Hepatic stellate cell (primary cell): ENCODE measurements around the gene MAP3K8.
"Not testable (repeated sequence)": the region's sequence is repeated elsewhere in the genome, so short reads cannot be mapped to it uniquely, and the experiment has no call there.

Source experiments
- DNase-seq: peaks from one replicate; pipeline ENCODE4 v3.0.0; 2011; ENCODE audit warnings: low spot score

Gene MAP3K8

DNA sequence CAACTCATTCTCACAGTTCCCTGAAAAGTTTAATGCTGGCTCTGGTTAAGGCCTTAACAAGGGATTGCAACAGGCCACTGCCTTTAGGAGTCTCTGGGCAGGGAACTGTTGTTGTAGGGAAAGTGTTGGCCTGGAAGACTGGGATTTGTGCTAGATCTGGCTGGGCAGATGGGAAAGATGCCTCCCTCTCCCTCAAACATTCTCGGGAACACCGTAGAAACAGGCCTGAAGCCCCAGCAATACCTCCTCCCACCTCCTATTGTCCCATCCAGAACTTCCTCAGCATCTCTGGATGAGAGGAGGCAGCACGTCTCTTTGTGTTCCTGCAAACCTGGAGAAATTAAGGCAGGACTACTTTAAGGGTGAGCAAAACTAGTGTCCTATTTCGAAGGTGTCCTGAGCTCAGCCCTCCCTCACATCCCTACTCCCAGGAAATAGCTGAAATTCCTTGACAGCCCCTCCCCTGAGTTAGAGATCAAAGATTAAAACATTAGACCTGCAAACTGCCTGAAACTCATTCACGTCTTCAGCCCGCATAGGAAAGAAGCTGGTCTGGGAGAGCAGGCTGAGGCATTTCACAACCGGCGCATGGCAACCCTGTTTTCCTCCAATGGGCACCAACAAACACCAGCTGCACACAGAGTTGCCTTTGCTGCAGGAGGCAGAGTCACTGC, 10.9 kb upstream of the MAP3K8 start:
- DNase-seq: peak; percentile 75

DNA sequence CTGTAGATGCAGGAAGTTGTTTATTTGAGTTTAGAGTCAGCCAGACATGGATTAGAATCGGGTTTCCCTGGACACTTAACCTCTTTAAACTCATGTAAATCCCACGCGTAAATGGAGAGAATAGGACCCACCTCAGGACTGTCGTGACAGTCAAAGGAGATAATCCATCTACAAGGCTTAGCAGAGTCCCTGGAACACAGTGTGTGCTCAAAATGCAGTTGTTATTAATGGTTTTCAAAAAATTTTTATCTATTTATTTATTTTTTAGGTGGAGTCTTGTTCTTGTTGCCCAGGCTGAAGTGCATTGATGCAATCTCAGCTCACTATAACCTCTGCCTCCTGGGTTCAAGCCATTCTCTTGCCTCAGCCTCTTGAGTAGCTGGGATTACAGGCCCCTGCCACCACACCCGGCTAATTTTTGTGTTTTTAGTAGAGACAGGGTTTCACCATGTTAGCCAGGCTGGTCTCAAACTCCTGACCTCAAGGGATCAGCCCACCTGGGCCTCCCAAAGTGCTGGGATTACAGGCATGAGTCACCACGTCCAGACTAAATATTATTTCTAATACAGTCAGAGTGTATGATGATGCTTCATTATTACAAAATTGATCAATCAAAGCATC, 10.2 kb upstream of the MAP3K8 start:
- not testable (repeated sequence) for DNase-seq

DNA sequence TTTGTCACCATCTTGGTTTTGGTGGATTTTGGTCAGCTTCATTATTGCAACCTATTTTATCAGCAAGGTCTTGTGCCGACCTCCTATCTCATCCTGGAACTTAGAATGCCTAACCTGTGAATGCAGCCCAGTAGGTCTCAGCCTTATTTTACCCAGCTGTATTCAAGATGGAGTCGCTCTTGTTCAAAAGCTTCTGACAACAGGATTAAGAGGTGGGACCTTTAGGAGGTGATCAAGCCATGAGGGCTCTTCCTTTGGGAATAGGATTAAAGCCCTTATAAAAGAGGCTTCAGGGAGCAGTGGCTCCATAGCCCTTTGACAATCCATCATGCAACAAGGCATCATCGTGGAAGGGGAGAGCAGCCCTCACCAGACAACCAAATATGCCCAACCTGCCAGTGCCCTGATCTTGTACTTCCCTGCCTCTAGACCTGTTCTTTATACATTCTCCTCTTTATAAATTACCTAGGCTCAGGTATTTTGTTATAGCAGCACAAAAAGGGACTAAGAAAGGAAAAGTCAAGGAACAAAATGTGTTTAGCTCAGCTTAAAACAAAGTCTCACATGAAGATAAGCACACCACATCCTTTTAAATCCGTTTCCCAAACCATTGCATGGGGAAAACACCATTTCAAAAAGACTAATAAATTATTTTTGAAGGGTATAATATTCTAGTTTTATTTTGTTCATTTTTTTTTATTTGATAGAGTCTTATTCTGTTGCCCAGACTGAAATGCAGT, 8.5 kb upstream of the MAP3K8 start:
- DNase-seq: no peak

DNA sequence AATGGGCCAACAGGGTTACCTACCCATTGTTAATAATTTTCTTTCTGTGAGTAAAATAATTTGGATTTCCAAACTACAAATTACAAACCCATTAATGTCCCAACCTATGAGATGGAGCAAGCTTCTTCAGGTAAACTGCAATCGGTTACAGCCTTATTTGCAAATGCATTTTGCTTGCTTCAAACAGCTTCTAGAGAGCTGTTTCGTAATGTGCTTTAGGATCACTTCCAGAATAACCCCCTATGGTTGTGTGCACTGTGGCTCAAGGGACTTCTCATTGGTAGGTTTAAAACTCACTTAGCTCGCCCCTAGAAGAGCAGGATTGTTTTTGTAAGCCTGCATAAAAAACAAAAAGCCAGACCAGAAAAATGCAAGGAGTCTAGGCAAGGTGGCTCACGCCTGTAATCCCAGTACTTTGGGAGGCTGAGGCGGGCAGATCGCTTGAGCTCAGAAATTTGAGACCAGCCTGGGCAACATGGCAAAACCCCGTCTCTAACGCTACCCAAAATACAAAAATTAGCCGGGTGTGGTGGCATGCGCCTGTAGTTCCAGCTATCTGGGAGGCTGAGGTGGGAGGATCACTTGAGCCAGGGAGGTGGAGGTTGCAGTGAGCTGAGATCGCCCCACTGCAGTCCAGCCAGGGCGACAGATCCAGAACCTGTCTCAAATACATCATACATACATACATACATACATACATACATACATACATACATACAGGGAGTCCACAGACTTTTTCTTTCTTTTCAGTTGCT, 3.3 kb upstream of the MAP3K8 start:
- no peak for DNase-seq

DNA sequence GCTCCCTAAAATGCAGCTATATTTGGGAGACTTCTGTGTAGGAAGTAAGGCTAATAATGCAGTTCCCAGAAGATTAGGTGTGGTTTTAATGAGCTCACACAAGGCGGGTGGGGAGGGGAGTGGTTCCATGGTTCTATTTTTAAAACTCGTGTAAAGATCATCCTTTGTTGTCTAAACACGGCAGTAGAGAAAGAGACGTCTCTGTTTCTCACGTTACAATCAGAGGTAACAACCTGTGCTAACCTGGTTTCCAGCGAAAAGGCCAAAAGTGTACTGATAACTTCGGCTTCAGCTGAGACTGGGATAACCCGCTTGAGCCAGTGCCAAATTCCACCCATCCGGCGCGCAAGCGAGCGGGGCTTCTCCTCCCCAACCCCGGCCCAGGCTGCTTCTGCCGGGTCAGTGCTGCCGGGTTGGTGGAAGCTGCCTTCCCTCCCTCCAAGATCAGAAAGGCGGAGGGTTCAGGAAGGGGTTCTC, 2.5 kb upstream of the MAP3K8 start:
- peak; percentile 29 for DNase-seq

DNA sequence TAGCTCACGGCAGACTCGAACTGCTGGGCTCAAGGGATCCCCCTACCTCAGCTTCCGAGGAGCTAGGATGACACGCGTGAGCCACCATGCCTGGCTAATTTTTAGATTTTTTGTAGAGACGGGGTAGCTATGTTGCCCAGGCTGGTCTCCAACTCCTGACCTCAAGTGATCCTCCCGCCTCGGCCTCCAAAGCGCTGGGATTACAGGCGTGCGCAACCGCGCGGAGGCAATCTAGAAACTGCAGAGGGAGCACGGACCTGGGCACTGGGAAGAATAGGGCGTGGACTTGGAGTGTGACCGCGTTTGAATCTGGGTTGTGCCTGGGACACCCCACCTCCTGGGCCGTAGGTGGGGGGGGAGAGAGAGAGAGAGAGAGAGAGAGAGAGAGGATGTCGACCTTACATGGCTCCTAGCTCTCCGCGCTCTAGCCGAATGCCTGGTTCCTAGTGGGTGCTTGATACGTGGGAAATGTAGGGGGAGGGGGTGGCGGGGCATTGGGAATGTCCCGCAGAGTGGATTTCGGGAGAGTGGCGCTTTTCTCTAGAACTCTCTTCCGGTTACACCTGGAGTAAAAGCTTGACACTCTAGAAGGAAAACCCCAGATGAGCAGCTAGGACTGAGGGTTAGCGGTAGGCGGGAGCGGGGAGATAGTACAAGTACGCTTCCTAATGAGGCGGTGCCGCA, 1.2 kb upstream of the MAP3K8 start:
- DNase-seq: peak; percentile 24

DNA sequence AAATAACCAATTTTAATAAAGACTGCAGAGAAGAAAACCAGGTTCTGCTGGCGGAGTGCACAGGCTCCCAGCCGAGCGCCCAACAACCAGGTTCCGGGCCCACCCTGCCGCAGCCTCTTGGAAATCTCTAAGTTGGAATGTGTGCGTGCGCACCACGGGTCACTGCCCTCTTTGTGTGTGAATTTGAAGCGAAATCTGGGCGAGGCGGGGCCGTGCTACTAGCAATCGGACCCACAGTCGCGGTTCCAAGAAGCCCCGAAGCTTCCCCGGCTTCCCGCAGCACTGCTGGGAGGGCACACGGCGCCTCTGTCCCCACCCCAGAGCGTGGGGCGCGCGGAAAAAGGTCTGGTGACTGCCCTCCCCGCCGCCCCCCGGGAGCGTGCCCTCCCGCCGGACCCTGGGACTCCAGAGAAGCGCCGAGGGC, 666 bp upstream of the MAP3K8 start:
- DNase-seq: peak; percentile 60

DNA sequence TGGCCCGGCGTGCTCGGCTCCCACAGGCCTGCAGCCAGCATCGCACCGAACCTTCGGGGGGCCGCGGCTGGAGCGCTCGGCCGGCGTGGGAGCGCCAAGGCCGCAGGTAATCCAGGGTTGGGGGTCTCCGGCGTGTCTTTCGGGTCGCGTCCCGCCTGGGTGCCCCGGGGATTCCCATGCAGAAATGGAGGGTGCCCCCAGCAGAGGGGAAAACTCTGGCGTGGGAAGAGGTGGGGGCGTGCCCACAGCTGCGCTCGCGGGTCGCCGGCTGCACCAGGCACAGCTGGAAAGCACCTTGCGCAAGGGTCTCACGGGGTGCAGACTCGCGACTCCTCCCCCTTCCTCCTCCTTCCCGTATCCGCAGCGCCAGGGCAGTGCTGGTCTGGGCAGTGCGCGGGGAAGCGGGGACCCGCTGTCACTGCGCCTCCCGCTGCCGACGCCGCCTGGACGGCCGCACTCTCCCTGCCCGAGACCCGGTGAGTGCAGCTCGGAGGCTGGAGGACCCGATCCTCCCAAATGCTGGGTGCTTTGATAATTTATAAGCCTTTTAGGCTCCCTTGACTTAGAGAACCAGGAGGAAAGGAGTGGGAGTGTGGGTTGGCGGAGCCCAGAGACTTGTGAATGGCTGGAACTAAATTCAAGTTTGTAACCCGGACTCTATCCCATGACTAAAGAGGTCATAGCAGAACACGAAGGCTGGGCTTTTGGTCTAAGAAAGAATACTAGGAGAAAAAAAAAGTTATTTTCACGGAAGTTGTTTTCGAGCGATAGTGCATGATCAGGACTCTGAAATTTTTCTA, 489 bp downstream of the MAP3K8 start:
- DNase-seq: peak; percentile 65

DNA sequence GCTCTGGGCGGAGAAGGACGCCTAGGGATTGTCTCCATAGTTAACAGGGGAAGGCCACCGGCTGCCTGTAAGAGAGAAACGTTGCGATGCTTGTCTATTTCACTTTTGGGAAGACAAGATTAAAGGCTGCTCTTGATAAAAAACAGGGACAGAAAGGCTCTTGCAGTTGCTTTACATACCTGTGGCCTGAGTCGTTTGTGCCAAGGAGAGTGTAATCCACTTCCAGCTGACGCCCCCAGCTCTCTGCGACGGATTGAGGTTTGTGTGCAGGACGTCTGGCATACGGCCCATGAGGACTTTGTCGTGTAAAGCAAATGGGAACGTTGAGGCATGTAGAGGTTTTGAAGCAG, 1.1 kb downstream of the MAP3K8 start:
- DNase-seq: peak; percentile 21

DNA sequence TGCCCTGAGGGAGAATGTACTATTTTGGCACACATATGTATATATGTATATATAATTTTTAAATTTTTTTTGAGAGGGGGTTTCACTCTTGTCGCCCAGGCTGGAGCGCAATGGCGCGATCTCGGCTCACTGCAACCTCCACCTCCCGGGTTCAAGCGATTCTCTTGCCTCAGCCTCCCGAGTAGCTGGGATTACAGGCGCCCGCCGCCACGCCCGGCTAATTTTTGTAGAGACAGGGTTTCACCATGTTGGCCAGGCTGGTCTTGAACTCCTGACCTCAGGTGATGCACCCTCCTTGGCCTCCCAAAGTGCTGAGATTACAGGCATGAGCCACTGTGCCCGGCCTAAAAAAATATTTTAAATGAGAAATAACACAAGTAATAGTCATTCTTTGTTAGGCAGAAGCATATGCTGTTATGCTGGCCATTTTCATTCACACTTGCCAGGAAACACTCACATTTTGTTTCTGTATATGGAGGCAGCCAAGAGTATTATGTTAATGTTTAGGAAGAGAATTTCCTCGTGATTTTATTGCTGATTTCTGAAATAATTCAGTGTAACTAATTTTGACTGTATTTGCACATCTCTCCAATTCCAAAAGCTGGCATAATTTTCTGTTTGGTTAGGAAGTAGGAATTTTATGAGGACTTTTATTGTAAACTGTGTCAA, 1.6 kb downstream of the MAP3K8 start:
- DNase-seq: not testable (repeated sequence)

DNA sequence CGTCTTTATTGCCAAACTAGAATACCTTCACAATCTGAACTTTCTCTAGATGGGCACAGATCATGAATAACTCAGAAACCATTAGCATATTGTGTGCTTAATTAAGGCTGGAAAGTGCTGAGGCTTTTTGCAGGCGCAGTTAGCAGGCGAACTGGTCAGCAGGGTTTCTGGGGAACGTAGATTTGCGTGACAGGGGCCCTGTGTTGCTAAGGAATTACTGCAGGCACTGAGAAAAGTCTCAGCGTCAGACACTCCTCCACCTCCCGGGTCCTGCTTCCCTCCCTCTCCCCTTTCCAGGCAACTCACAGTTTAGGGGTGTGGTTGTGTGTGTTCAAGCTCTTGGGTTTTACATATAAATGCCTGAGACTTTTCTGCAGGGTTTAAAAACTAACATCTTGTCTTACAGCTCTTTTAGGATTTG, 2.2 kb downstream of the MAP3K8 start:
- DNase-seq: peak; percentile 63

DNA sequence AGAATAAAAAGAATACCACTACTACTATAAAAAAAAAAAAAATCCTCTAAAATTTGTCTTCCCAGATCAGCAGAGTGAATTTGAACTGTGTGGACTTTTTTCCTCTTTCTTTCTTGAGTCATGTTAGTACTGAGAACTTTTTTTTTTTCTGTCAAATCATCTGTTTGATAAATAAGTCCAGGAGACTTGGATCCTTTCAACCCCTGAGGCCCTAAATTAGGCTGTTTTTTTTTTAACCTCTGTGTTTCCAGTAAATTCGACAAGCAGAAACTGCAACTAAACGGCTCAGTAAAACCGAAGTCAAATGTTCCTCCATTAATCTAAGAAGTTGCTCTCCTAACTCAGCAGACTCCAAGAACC, 2.7 kb downstream of the MAP3K8 start:
- DNase-seq: no peak

DNA sequence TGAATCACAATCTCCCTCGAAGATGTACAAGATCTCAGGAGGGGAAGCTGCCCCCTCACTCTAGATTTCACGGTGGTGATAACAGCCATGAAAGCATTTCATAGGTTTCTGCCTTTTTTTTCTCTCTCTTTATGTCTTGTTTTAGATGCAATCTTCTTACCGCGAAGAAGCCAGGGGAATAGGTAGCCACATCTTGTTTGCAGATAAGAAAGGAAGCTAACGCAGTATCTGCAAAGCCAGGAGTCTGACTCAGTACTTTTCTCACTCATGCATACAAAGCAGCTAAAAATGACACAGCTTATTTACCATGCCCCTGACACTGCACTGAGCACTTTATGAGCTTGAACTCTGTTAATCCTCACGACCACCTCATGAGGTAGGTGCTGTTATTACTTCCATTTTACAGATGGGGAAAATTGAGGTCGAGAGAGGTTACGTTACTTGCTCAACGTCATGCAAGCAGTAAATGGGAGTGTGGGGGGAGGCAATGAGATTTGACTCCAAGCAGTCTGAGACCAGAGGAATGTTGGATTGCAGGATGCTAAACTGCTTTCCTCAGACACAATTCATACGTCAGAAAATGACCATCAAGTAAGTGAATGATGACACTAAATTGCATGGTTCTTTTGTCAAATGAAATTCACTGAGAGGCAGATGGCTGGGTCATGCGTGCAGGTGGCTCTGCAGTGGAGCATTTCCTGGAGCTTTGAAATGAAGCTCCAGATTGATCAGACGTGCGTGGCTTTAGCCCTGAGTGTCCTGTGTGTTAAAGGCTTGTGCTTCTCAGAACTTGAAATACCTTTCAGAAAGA, 3.3 kb downstream of the MAP3K8 start:
- no peak for DNase-seq

DNA sequence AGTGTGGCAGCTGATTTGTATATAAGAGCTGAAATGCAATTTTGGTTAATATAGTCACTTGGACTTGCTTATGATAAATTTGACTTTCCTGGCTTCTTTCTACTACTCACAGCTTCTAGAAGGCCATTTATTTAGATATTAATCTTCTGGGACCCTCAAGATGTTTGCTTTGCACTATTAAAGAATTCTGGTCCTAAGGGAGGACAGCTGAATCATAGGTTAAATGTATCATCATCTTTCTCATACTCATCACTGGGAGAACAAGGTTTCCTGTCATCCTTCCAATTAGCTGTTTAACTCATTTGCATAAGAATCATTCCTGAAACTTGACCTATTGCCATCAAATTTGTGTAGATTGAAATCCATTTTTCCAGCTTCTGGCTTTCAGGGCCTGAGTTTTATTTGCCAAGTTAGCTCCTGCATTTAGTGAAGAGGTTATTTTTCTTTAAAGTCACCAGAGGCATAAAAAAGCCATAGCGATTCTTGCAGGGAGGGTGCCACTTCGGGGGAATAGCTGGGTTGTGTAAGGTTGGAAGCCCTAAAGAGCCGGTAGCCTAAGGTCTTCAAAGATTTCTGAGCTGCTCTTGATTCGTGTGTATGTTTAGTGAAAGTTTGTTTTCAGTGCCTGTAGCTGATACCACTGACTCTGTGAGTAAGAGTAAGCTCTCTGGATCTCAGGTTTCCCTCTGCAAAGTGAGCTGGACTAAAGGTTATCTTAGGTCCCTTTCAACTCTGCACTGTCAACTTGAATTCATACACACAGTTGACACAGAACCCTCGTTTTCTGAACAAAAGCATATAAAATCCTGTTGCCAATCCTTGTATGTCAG, 4.3 kb downstream of the MAP3K8 start:
- DNase-seq: no peak

DNA sequence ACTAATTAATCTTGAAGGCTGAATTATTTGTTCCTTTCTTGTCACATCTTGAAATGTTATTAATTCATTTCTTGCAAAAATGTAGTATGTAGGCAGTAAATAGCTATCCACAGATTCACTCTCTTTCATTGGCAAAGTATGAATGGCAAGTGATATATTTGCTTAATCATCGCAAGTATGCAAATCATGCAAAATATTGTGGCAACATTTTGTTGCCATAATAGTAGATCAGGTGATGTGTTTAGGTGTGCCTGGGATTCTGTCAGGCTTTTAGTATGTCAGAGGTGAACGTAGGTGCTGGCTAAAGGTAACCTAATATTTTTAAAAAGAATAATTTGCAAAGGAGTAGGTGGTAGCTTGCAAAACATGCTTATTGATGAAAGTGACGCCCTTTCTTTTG, 5.9 kb downstream of the MAP3K8 start:
- no peak for DNase-seq

DNA sequence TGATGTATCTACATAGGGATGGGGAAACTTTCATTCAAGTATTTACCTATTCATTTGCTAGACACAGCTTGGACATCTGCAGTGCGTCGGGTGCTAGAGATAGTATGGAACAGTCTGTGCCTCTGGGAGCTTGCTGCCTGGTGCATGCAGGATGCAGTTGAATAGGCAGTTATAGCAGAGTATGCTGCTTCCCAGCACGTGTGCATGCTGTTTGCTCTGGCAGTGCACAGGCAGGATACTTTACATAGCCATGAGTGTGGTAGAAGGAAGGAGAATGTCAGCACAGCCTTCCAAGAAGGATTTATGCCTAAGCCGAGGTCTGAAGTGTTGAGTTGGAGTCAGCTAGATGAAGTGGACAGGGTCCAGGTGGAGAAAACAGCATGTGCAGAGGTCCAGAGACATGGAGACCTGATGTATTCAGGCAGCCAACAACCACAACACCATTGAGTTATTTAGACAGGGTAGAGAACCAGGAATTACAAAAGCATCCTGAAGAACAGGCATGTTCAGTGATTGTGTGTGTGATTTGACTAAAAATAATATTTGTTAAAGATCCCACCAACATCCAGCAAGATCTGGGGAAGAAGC, 8.1 kb downstream of the MAP3K8 start:
- no peak for DNase-seq

DNA sequence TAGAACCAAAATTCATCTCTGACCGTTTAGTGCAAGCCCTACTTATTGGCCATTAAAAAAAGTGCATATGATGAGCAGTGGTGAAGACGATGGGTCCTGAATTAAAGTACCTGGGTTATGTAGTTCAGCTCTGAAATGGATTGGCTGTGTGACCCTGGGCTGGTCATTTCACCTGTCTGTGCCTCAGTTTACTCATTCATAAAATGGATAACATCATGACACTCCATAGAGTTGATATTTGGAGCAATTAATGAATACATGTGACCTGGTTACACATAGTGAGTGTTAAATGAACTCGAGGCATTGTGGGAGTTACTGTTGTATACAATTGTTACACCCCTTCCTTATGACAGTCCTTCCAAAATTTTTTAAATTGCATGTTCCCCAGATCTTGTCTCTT, 9.1 kb downstream of the MAP3K8 start:
- DNase-seq: no peak

DNA sequence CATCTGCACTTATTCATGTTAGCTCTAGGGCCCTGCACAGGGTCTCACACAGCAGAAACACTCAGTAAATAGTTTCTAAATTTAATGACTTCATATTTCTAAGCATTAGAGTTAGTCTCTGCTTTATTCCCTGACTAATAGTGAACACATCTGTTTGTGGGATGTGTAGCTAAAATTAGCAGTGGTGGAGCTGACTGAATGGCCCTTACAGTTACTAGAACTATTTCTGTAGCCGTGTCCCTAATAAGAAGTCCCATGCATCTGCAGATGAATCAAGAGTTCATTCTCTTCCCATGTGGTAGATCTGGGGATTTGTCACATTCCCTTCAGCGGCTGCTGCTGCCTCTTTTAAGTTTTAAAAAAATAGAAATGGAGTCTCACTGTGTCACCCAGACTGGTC, 11.7 kb downstream of the MAP3K8 start:
- DNase-seq: peak; percentile 52
